Esophagus (tissue), 2 donors: ENCODE measurements around the gene WNK2. TPM values are rescaled to one million over a fixed set of nuclear protein-coding genes. Genes with fewer than 3 reads are reported as not detected.
"Not testable (repeated sequence)": the region's sequence is repeated elsewhere in the genome, so short reads cannot be mapped to it uniquely, and the experiment has no call there.

Experiments
- H3K27ac ChIP-seq, 2 donors: one replicate each; pipeline ENCODE4 v1.5.1; 2013; ENCODE audit warnings: low read depth in 2 of 2, mild to moderate bottlenecking in 2 of 2, inconsistent platforms in 1 of 2, low read length in 1 of 2, moderate library complexity in 1 of 2
- H3K27me3 ChIP-seq, 2 donors: one replicate each; pipeline ENCODE4 v1.6.1; 2013; ENCODE audit warnings: low read length in 2 of 2, control low read depth in 1 of 2, mild to moderate bottlenecking in 1 of 2; ENCODE audit not compliant: insufficient read depth in 2 of 2, control insufficient read depth in 1 of 2
- H3K36me3 ChIP-seq, 2 donors: one replicate each; pipeline ENCODE4 v1.6.1; 2013; ENCODE audit warnings: low read length in 1 of 2; ENCODE audit not compliant: control insufficient read depth in 2 of 2, insufficient read depth in 2 of 2
- H3K4me1 ChIP-seq, 2 donors: one replicate each; pipeline ENCODE4 v1.6.1; 2013; ENCODE audit warnings: low read length in 1 of 2; ENCODE audit not compliant: control insufficient read depth in 2 of 2, insufficient read depth in 2 of 2
- H3K4me3 ChIP-seq, 2 donors: one replicate each; pipeline ENCODE4 v1.5.1; 2013; ENCODE audit warnings: low read length in 2 of 2, mild to moderate bottlenecking in 2 of 2, low read depth in 1 of 2, moderate library complexity in 1 of 2
- H3K9me3 ChIP-seq, 2 donors: one replicate each; pipeline ENCODE4 v1.6.1; 2013; ENCODE audit warnings: mild to moderate bottlenecking in 2 of 2, low read depth in 1 of 2, low read length in 1 of 2, moderate library complexity in 1 of 2; ENCODE audit not compliant: control insufficient read depth in 2 of 2, insufficient read depth in 1 of 2
- WGBS, 2 donors: extraction: QIAGEN DNeasy Blood & Tissue Kit; methylation state at CpG; one replicate each; pipeline ENCODE4 v1.1.7; 2013; 5-methylcytosine and 5-hydroxymethylcytosine counted together
- polyA plus RNA-seq, 2 donors: library from polyadenylated mRNA; stranded (reverse); fragments of 200-250 nt; gene quantifications; one replicate each; pipeline ENCODE4 v1.2.3, GENCODE V29; 2013
- donor health status: healthy with polysubstance abuse.
- donor health status: Bipolar disorder and iron deficiency.

WNK2 gene
- polyA plus RNA-seq, 2 donors, result 2.1 to 3.4 TPM

DNA sequence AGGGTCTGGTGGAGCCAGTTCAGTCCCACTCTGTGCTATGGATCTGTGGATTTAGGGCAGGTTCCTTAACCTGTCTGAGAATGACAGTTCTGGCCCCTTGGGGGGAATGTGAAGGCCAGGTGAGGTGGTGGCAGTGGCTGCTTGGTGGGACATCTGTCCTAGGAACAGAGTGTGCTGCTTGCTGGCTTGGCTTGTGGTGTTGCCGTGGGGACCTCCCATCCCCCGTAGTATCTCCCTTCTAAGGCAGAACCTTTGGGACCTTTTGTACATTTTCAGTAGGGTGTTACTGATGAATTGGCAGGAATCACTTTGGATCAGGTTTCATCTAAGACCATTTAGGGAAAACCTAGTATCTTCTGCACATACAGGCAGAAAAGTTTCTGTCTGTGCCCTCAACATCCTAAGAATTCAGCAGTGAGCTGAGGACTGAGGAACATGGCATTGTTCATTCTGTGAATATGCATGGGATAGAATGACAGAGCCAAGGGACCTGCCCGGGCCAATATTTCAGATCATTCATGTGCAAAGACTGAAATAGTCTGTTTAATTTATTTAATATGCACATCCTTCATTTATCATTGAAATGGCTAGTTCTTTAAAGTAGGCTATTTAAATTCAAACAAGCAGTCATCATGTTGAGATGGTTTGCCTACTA, 64.6 kb downstream of the WNK2 start:
- Histone ChIP-seq H3K4me3 (no peak overlapping the region), H3K4me1 (peaks cover 0 to 8% of the 10 kb centered on the region in 2 donors), H3K36me3 (no peaks in the 10 kb centered on the region), H3K27ac (no peak overlapping the region), H3K27me3 (no peaks in the 10 kb centered on the region), H3K9me3 (no peaks in the 10 kb centered on the region)
- 78 to 80% methylated on average over 3 of the region's 3 CpGs for WGBS, 2 donors

DNA sequence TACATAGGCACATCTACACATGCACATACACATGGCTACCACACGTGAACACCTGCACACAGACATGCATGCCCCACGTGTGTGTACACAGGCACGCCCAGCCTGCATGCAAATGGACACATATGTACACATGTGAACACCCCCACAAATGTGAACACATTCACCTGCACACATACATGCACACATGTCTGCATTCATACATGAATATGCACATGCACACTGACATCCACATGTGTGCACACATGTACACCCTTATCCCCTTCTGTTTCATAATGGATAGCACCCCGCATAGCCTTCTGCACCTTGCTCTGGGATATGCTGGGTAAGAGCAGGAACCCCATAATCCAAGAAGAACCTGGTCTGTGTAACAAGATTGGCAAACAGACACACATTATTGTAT, 66.2 kb downstream of the WNK2 start:
- Histone ChIP-seq H3K27me3 (no peaks in the 10 kb centered on the region), H3K4me1 (peaks cover 0 to 3% of the 10 kb centered on the region in 2 donors), H3K4me3 (no peak overlapping the region), H3K27ac (no peak overlapping the region), H3K9me3 (no peaks in the 10 kb centered on the region), H3K36me3 (no peaks in the 10 kb centered on the region)
- 90 to 93% methylated on average over 4 of the region's 4 CpGs for WGBS, 2 donors

DNA sequence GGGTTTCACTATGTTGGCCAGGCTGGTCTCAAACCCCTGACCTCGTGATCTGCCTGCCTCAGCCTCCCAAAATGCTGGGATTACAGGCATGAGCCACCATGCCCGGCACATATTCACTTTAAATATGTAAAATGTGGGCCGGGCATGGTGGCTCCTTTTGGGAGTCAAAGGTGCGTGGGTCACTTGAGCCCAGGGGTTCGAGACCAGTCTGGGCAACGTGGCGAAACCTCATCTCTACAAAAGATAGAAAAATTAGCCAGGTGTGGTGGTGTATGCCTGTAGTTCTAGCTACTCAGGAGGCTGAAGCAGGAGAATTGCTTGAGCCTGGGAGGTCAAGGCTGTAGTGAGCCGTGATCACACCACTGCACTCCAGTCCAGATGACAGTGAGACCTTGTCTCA, 67.4 kb downstream of the WNK2 start:
- H3K27ac ChIP-seq, H3K4me3 ChIP-seq, H3K9me3 ChIP-seq, H3K27me3 ChIP-seq, H3K36me3 ChIP-seq, H3K4me1 ChIP-seq: not testable (repeated sequence)
- WGBS, 2 donors, result 91 to 95% methylated on average over 8 of the region's 8 CpGs

DNA sequence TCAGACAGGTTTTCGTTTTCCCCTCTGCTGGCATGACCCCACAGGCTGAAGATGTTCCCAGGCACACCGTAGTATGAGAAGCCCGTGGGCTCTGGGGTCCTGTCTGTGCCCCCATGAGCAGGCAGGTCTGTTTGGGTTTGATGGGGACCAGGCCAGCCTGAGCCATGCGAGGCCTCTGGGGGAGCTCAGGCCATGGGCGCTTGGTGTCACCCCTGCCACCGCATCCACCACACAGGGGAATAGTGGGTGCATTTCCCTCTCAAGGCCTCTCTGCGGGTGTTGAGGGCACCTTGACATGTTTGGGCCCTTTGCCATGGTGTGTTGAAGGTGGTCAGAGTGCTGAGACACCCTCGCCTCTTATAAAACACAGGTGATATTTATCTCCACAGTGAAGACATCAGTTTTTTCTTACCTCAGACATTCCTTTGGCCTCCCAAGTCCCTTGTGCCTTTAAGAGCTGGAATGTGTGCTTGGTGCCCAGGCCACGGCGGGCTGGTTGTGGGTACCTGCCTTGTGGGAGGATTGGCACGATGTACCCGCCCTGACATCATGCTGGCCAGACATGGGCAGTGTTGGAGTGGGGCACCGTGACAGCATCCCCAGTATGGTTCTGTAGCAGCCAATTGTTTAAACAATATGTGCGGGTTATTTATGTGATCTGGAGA, 68.3 kb downstream of the WNK2 start:
- Histone ChIP-seq H3K27me3 (no peaks in the 10 kb centered on the region), H3K36me3 (no peaks in the 10 kb centered on the region), H3K4me1 (peaks cover 0 to 3% of the 10 kb centered on the region in 2 donors), H3K27ac (no peak overlapping the region), H3K9me3 (no peaks in the 10 kb centered on the region), H3K4me3 (no peak overlapping the region)
- WGBS, 2 donors, result 85 to 87% methylated on average over 14 of the region's 14 CpGs

DNA sequence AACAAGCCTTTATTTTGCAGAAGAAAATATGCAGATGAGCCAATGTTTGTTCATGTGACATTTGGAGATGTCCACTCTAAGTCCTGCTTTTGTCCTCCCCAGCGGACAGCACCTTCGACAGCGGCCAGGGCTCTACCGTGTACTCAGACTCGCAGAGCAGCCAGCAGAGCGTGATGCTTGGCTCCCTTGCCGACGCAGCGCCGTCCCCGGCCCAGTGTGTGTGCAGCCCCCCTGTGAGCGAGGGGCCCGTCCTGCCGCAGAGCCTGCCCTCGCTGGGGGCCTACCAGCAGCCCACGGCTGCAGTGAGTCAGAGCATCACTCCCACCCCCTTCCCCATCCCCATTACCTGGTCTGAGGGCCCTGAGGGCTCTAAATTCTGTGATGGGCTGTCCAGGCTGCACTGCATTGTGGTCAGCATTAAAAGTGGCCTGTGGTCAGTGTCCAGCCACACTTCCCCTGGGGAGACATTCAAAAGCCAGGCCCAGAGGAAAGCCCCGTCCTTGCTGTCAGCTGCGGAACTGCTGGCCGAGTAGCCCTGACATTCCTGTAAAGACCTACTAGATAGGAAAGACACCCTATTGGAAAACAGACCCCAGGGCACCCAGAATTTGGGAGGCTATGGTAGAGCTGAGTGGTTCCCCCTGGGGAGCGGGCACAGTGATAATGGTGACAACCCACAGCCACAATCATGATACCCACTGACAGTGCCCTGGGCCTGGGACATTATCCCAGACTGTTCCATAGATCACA, 69.0 kb downstream of the WNK2 start:
- H3K27ac ChIP-seq, result no peak overlapping the region
- 86% methylated on average over 20 of the region's 20 CpGs for WGBS, 2 donors
- no peaks in the 10 kb centered on the region for H3K27me3 ChIP-seq
- H3K9me3 ChIP-seq, result no peaks in the 10 kb centered on the region
- H3K36me3 ChIP-seq, result no peaks in the 10 kb centered on the region
- no peaks in the 10 kb centered on the region for H3K4me1 ChIP-seq
- no peak overlapping the region for H3K4me3 ChIP-seq

DNA sequence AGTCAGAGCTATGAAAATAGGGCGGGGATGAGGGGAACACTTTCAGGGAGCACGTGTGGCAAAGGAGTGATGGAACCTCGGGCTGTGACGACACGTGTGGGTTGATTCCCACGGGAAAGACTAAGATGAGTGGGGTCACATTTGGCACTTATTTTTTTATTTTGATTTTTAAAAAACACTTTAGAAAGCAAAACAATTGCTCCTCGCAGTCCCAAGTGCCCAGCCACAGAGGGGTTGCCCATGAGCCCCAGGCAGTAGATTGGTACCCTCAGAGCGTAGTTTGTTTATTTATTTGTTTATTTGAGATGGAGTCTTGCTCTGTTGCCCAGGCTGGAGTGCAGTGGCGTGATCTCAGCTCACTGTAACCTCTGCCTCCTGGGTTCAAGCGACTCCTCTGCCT, 69.7 kb downstream of the WNK2 start:
- no peaks in the 10 kb centered on the region for H3K27me3 ChIP-seq
- H3K4me3 ChIP-seq, result no peak overlapping the region
- H3K9me3 ChIP-seq, result no peaks in the 10 kb centered on the region
- H3K36me3 ChIP-seq, result no peaks in the 10 kb centered on the region
- 88 to 93% methylated on average over 10 of the region's 10 CpGs for WGBS, 2 donors
- H3K27ac ChIP-seq, result no peak overlapping the region
- H3K4me1 ChIP-seq, result no peaks in the 10 kb centered on the region

DNA sequence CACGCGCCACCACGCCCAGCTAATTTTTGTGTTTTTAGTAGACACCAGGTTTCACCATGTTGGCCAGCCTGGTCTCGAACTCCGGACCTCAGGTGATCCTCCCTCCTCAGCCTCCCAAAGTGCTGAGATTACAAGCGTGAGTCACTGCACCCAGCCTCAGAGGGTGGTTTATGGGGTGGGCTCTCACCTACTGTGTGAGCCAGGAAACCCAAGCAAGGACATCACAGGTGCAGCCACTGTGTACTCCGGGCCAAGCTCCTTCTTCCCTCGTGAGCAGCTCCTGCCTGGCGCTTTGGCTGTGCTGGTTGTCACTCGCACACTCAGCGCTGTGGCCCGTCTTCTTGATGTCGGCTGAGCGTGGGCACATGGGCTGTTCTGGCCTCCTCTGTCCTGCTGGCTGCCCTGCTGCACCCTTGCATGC, 70.1 kb downstream of the WNK2 start:
- Histone ChIP-seq H3K36me3 (no peaks in the 10 kb centered on the region), H3K27ac (no peak overlapping the region), H3K4me1 (no peaks in the 10 kb centered on the region), H3K4me3 (no peak overlapping the region), H3K27me3 (no peaks in the 10 kb centered on the region), H3K9me3 (no peaks in the 10 kb centered on the region)
- 94 to 95% methylated on average over 14 of the region's 14 CpGs for WGBS, 2 donors

DNA sequence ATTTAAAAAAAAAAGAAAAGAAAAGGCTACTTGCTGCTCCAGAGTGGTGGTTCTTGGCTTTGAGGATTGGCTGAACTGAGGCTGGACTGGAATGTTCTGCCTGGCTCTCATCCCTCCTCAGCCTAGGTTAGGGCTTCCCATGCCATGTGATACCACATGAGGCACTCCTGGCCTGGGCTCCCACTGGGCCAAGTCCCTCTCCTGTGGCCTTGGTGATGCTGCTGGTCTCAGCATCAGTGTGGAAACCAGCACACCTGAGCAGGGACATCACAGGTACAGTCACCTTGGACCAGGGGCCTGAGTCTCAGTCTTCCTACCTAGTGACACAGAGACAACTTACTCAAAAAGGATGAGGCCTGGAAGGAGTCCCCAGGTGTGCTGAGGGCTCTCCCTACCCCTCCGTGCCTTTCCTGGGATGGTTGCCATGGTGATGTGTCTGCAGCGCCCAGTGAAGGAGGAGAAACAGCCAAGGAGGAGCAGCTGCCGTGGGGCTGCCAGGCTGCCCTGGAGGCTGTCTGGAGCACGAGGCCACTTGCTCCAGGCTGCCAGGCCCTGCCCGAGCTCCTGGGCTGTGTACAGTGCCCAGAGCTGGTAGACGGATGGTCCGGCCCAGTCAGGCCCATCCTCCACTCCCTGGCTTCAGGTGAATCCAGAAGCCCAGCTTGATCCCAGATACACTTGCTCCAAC, 71.0 kb downstream of the WNK2 start:
- Histone ChIP-seq H3K36me3 (no peaks in the 10 kb centered on the region), H3K27ac (no peak overlapping the region), H3K4me3 (no peak overlapping the region), H3K4me1 (no peaks in the 10 kb centered on the region), H3K27me3 (no peaks in the 10 kb centered on the region), H3K9me3 (no peaks in the 10 kb centered on the region)
- WGBS, 2 donors, result 65 to 73% methylated on average over 7 of the region's 7 CpGs

DNA sequence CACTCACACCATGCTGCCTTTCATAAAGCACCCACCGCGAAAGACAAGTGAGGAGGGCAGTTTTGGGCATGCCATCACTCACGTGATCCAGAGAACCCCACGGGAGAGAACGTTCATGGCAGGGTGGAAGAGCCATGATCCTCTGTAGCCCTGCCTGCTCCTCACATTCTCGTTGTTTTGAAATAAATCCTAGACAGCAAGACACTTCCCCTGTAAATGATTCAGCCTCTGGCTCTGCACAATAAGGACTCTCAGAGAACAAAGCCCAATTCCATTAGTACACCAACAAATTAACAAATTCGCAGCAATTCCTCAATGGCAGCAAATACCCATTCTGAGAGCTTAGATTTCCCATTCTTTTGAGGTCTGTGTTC, 71.5 kb downstream of the WNK2 start:
- 62 to 74% methylated on average over 7 of the region's 7 CpGs for WGBS, 2 donors
- H3K4me3 ChIP-seq, result no peak overlapping the region
- H3K9me3 ChIP-seq, result no peaks in the 10 kb centered on the region
- H3K27ac ChIP-seq, result no peak overlapping the region
- no peaks in the 10 kb centered on the region for H3K36me3 ChIP-seq
- no peaks in the 10 kb centered on the region for H3K4me1 ChIP-seq
- no peaks in the 10 kb centered on the region for H3K27me3 ChIP-seq
